SW 1271 (cell line): Measurements from ENCODE around the gene SLC44A1.

ENCODE experiments used
- DNase-seq, 2 experiments: peaks; one replicate each; lab custom pipeline; 2025; lab: John Stamatoyannopoulos, UW

The SLC44A1 gene

DNA sequence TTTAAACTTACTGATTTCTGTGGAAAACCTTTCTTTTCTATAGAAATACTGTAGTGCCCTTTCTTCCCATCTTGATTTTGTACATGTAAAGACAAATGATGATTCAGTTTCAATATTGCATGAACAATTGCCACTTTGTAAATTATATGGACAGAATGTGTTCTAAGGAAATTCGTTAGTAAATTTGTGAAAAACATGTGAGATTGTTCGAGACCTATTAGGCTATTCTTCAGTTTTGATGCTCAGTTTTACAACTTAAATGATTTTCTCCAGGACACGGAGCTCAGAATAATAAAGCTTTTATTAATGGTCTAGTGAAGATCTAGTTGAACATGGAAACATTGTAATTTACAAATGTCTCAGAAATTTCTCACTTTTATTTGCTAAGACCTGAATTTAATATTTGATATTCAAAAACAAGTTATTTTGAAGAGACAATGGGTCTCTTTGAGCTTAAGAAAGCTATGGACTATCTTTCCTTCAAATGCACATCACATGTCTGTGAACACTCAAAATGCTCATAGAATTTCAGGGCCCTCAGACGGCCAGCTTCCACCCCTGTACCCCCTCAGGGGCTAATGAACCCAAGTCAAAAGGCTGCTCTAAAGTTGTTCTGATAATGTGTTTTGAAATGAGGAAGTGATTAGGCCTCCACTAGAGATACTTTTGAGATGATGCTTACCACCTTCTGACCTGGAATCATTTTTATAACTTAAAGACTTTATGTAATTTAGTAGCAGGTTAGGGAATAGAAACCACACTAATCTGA is 149.3 kb downstream of the SLC44A1 start:
- no peak for DNase-seq

DNA sequence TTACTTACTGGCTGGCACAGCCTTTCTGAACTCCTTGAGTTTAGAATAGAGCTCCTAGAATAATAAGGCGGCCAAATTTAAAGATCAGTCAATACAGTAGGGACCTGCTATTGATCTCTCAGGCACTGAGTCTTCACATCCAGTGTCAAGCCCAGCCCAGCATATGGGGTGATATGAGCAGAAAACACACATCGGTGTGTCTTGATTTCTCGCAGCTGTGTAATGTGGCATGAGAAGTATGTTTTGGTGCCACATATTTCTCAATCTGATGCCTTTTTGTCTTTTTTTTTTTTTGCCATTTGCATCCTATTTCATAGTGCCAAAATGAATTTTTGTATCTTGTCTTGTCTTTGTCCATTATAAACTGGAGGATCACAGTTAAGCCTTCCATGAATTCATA is 152.0 kb downstream of the SLC44A1 start:
- no peak for DNase-seq

DNA sequence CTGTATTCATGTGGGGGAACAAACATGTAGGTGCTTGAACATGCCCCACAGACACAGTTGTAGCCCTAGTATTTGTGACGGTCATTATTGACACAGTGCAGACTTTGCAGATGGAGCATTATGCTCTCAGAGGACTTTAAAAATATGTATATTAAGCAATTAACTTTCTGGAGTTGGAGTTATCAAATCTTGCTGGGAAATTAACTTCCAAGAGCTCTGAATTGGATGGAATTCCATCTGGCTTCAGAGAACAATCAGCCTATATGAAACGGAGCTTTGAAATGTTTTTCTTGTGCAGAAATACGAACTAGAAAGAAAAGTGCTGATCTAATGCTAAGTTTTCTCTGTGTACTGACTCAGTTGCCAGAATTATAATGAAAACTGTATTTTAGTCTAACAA is 152.4 kb downstream of the SLC44A1 start:
- no peak for DNase-seq

DNA sequence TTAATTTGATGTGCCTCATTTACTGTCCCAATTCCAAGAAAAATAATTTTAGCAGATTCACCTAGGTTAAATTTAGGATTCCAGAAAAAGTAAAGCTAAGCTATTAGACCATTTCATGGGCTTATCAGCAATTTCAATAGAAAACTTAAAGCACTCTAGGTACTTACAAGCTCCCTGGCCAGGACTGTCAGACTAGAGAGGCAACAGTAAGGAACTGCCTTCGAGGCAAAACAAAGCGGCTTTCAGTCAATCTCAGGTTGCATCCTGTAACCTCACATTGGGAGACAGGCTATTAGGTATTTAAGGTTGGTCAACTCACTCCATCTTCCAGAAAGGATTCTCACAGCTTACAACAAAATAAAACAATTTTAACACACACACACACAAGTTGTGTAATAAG is 154.7 kb downstream of the SLC44A1 start:
- no peak for DNase-seq

DNA sequence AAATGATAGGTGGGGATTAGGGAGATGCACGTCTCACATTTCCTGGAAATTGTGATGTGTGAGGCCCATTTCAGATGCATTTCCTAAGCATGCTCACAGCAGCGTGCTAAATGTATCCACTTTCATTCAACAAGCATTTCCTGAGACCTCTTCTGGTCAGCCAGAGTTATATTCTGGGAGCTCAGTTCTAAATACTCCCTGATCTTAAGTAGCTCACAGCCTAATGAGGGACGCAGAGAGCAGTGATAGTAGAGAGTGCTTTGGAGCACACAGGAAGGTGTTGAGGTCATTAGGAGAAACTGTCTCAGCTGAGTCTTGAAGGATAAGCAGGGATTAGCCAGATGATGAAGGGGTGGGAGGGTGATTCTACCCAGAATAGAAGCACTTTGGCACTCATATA is 157.2 kb downstream of the SLC44A1 start:
- no peak for DNase-seq

DNA sequence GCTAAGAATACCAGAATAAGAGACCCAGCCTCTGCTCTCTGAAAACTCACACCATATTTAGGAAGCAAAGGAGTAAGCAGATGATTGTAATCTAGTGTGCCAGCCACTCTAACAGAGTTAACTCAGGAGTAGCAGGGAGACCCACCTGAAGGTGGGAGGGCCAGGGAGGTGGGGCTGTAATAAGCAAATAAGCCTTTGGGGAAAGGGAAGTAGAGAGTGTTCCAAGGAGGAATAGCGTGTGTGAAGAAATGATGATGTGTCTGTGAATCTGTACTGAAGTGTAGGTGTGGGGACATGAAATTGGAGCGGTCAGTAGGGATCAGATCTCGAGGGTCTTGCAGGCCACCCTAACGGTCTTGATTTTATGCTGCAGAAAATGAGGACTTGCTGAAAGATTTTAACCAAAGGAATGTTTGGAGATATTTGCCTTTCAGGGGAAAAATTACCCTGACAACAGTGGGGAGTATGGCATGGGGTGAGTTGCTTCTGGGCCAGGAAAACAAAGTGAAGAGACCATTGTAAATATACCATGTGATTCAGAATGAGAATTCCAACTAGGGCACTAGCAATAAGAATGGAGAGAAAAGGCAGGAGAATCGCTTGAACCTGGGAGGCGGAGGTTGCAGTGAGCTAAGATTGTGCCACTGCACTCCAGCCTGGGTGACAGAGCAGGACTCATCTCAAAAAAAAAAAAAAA is 159.2 kb downstream of the SLC44A1 start:
- DNase-seq: no peak

DNA sequence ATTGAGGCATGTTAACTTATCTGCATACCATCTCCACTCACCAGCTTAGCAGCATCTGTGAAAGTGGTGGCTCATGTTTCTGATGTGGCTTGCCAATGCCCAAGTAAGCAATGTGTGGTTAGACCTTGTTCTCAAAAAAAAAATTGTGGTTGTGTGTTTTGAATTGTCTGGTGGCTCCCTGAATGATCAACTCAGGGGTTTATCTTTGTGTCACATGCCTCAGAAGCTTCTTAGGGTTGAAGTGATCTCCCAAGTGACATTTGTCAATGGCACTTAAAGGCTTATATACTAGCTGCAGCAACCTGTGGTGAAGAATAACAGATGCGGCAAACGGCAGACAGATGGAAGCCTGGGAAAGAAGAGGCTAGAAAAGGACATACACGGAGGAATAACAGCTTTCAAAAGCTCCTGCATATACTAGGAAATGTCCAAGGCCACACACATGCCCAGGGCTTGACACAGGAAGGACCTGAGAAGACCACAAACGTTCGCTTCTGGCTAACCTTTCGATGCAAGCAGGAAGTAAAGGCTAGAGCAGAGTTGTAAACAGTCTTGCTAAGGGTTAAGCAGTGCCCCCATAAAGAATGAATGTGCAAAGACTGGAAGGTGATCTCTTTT is 161.2 kb downstream of the SLC44A1 start:
- DNase-seq: no peak

DNA sequence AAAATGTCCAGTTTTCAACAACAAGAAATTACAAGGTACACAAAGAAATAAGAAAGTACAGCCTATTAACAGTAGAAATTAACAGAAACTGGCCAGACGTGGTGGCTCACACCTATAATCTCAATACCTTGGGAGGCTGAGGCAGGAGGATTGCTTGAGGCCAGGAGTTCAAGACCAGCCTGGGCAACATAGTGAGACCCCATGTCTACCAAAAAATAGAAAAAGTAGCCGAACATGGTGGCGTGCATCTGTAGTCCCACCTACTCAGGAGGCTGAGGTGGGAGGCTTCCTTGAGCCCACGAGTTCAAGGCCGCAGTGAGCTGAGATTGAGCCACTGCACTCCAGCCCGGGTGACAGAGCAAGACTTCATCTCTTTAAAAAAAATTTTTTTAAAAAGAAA is 161.9 kb downstream of the SLC44A1 start:
- no peak for DNase-seq

DNA sequence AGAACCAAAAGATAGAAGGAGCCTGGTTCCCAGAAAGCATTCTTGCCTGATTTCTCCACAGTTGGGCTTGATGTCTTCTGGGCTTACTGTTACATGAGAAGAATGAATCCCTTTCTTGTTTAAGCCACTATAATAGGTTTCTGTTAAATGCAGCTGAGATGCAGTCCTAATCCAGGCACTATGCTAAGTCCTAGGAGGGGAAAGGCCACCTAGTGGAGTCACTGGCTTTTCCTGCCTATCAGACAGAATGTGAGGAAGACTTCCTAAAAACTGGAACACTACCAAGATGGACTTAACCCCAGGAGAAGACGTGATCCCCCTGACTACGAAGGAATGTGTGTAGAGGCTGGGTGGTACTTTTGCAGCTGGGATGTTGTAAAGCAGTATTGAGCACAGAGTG is 169.1 kb downstream of the SLC44A1 start:
- DNase-seq: peak in 1 of 2 experiments; percentile 51

DNA sequence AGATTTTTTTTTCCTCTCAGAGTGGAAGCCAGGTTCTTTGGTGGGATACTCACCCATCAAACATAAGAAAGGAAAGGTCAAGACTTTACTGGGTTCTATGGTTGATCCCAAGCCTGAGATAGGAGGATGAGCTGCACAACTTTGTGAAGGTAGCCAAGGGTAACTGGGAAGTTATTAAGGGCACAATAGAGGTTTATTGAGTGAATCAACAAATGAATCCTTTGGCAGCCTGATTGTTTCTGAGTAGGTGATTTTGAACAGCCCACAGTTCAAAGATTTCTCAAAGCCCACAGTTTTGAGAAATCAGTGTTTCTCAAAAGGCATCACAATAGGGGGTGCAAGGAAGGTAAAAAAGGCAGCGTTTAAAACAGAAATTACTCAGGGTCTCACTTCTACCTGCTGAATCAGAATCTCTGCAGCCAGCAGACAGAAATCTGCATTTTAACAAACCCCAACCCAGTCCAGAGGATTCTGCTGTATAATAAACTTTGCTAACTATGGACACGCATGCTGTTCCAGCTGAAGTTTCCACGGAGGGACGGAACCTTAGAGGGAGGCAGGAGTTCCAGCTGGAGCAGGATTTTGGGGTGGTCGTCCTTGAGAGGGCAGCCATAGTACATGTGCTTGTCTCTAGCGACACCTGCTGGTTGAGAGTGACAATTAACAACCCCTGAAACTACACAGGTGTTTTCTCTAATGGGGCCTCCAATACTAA is 170.7 kb downstream of the SLC44A1 start:
- DNase-seq: peak in 1 of 2 experiments; percentile 35

DNA sequence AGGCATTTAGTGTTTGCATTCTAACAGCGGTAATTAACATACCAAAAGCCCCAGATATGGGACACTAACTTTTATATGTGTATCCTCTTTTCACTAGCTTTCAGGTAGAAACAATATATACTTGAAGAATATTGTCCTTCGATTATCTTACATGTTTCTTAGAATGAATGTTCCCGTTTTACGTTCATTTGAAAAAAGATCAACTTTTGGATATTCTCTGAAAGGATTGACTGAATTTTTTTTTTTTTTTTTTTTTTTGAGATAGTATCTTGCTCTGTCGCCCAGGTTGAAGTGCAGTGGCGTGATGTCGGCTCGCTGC is 171.2 kb downstream of the SLC44A1 start:
- no peak for DNase-seq

DNA sequence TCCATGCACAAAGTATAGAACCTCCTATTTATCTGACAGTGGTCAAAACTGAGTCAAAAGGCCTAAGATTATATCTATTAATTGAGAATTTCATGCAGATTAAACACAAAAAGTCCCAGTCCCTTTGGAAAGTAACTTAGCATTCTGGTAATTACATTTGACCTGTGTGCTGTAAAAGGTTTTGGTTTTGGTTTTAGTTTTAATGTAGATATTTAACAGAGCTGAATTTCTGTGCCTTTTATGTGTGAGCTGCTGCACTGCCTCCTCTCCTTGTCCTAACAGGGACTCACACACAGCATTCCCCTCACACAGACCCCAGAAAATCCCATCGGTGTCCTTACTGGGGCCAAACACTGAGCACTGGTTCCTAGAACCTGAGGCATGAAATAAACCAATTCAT is 172.4 kb downstream of the SLC44A1 start:
- DNase-seq: no peak

DNA sequence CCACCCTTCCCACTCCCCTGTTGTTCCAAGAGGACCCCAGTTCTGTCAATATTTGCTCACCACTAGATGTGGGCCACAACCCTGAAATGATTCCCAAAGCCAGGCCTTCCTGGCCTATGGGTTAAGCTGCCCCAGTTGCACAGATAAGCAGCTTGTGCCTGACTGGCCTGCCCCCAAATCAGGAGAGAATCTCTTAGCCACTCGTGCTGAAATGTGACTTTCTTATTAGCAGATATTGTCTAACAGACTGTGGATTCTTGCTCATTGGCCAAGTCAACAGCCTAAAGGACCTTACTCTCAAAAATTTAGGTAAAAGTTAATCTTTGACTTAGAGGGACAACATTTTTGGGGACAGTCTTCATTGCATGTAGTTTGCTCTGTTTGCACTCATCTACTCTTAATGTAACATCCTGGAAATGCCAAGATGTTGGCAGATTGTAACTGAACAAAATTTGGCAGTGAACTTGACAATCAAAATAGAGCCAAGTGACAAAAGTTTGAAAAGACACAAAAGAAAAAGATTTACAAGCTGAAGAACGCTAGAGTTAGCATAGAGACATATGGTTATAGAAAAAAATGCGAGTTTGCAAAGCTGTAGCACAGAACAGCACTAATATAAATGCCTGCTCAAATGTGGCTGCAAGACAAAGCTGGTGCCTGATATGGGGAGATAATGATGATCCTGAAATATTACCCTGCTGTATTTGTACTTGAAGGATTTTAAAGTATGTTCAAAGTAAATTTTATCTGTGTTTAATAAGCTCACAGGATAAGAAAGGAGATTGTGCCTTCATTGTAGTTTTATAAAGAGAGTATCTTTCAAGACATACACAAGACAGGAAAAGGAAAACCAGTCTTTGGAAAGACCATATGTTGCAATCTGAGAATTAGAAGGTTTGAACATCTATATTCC is 174.4 kb downstream of the SLC44A1 start:
- no peak for DNase-seq

DNA sequence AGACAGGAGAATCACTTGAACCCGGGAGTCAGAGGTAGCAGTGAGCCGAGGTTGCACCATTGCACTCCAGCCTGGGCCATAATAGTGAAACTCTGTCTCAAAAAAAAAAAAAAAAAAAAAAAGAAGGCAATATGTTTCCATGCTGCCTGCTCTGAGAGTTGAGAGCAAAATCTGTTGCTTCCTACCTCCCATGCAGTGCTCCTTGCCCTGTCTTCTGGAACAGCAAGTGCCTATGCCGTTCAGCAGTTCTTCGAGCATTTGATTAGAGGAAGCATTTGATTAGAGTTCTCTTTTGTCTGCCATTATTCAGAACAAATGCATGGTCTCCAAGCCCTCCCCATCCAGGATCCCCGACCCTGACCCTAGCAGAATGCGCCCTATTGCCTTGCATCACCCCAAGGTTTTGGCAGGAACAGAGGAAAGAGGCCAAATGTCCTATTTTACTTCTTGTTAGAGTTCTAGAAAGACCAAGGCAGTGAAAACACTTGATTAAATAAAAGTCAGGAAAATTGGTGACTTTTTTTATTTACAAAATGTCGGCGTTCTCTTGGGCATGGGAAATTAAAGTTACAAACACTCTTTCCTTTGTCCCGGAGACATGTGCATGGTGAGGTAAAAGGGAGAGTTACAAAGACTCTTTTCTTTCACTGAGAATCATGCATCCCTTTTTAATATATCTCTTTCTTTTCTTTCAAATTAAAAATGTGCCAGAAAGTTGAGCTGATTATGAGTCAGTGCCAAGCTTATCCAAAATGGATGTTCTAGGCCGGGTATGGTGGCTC is 175.6 kb downstream of the SLC44A1 start:
- no peak for DNase-seq

DNA sequence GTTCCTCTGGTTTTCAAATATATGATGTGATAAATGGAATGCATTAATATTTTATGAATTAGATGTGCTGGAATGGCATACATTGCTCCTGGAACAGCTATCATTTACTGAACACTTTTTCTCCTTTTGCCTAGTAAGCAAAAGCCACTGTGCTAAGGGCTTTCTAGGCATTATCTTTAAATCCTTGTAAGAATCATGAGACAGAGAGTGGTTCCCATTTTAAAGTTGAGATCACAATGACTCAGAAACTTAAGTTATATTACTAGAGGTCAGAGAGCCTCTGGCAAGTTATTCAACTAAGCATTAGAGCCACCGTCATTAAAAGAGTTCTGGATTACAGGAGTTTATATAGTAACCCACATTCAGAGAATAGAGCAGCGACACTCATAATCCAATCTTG is 176.7 kb downstream of the SLC44A1 start:
- DNase-seq: no peak

DNA sequence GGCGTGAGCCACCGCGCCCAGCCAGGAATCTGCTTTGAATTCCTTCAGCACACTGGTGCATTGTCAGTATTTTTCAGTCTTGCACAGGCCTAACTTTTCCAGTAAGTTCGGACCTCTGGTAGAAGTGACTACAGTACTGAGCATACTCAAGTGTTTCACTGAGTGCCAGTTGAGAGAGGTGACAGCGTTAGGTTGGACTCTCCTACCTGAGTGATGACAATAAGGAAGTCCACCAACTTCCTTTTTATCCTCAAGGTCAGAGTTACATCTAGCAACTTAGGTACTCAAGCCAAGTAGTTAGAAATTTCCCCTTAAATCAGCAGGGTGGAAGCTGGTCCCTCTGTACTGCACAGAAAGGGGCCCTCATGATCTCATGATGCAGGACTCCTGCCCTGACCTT is 177.4 kb downstream of the SLC44A1 start:
- no peak for DNase-seq

DNA sequence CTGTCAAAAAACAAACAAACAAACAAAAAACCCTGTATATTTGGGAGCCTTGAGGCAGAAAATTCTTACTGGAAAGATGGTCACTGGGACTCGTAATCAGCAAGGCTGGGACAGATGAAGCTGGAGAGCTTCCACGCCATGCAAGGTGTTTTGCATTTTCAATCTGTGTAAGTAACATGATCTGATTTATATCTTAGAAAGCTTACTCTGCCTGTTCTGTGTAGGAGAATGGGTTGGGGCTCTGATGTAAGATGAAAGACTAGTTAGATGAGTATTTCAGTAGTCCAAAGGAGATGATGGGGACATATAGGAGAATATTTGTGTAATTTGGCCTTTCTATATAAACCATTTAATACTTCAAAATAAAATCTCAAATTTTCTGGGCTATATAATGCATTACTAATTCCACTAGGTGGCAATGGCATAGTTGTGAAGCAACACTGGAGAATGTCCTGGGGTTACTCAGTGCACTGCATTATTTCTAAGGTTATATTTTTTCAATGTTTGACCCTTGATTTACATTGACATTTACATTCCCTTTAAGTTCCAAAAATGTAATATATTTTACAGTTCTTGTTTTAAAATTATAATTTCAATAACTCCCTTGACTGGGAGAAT is 181.5 kb downstream of the SLC44A1 start:
- DNase-seq: peak in 1 of 2 experiments; percentile 24

DNA sequence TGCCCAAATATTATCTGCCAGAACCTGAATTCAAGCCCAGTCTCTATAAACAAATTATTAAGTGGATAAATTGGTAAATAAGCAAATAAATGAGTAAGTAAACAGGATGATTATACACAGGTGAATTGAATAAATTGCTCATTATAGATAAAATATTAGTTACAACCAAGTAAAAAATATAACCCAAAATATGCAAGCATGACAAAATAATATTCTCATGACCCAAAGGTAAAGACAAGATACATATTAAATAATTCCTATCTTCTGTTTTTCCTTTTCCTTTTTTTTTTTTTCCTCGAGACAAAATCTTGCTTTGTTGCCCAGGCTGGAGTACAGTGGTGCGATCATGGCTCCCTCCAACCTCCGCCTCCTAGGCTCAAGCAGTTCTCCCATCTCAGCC is 182.2 kb downstream of the SLC44A1 start:
- DNase-seq: no peak

DNA sequence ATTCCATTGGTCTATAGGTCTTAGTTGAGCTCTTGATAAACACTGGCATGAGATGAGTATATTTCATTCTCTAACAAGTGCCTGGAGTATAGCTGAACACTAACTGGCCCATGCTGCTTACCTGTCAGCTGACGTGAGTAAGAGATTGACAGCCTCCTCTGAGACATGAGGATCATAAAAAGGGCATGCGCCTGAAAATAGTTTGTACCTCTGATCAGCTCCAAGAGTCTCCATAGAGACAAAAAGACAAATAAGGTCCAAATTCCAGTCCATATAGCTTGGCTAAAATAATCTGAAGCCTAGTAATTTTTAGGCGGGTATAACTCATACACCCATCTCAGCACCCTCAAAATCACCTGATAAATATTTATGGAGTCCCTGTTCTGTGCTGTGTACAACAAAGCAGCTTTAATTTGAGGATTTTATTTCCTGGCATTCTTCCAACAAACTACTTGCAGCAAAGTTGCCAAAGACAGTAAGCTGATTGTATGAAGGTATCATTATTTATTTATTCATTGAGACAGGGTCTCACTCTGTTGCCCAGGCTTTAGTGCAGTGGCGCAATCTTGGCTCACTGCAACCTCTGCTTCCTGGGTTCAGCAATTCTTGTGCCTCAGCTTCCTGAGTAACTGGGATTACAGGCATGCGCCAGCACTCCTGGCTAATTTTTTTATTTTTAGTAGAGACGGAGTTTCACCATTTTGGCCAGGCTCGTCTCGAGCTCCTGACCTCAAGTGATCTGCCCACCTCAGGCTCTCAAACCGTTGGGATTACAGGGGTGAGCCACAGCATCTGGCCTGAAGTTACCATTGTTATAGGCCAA is 187.2 kb downstream of the SLC44A1 start:
- DNase-seq: no peak
